OCI-LY3 (cell line): Measurements from ENCODE around the gene ASB1.

Experiments
- EZH2phosphoT487 ChIP-seq: fragments of 200-600 bp; shearing (Covaris generic); IDR thresholded peaks from 2 replicates; pipeline ENCODE4 v1.6.1; 2018; ENCODE audit warnings: antibody characterized with exemption, mixed run types, low read depth
- TF ChIP-seq, protein P1 (sequence below): fragments of 200-600, 300-600 bp; sonication (generic); IDR thresholded peaks from 2 replicates; pipeline ENCODE4 v1.5.1; 2014; ENCODE audit warnings: antibody characterized with exemption, low read length, low read depth

GRCh38 chr2:238433941-238434845 is 7.5 kb downstream of the ASB1 start:
- TF ChIP-seq, protein P1, sequence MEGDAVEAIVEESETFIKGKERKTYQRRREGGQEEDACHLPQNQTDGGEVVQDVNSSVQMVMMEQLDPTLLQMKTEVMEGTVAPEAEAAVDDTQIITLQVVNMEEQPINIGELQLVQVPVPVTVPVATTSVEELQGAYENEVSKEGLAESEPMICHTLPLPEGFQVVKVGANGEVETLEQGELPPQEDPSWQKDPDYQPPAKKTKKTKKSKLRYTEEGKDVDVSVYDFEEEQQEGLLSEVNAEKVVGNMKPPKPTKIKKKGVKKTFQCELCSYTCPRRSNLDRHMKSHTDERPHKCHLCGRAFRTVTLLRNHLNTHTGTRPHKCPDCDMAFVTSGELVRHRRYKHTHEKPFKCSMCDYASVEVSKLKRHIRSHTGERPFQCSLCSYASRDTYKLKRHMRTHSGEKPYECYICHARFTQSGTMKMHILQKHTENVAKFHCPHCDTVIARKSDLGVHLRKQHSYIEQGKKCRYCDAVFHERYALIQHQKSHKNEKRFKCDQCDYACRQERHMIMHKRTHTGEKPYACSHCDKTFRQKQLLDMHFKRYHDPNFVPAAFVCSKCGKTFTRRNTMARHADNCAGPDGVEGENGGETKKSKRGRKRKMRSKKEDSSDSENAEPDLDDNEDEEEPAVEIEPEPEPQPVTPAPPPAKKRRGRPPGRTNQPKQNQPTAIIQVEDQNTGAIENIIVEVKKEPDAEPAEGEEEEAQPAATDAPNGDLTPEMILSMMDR: no peak
- no peak for TF ChIP-seq EZH2phosphoT487
